SK-N-SH (cell line): ENCODE measurements around the gene PABPC1L. TPM values are rescaled to one million over a fixed set of nuclear protein-coding genes. Genes with fewer than 3 reads are reported as not detected.

Experiments
- CTCF ChIA-PET: fragments of 300-600, 350-600 bp; formaldehyde crosslinking; extraction: SDS; loops from one replicate; lab custom pipeline; 2021; lab: Yijun Ruan, JAX
- POLR2A ChIA-PET: fragments of 350-600 bp; sonication (Branson Sonifier 250); formaldehyde crosslinking; extraction: SDS; loops from one replicate; lab custom pipeline; 2020; ENCODE audit warnings: antibody characterized with exemption, inconsistent platforms; lab: Yijun Ruan, JAX
- DNase-seq: peaks from one replicate; pipeline ENCODE4 v3.0.0; 2012
- H2AFZ ChIP-seq: fragments of 200-600 bp; sonication (generic); 2 replicates; pipeline ENCODE4 v1.8.1; 2016; ENCODE audit warnings: antibody characterized with exemption, mild to moderate bottlenecking, low read depth
- H3F3A ChIP-seq: fragments of 200-600 bp; sonication (generic); replicated peaks from 2 replicates; pipeline ENCODE3; 2016; ENCODE audit warnings: antibody characterized with exemption, mild to moderate bottlenecking; ENCODE audit not compliant: insufficient read depth
- H3K27ac ChIP-seq, 2 experiments: fragments of 200-500 bp in 1 of 2; fragments of 200-600 bp in 1 of 2; sonication (Bioruptor generic) in 1 of 2; sonication (generic), shearing (Covaris generic) in 1 of 2; 2 replicates each; pipeline versions ENCODE4 v1.5.1 to v1.6.1; 2014 to 2016; ENCODE audit warnings: low read depth in 2 of 2, inconsistent platforms in 1 of 2, low read length in 1 of 2, mild to moderate bottlenecking in 1 of 2, mixed read lengths in 1 of 2
- H3K27me3 ChIP-seq: fragments of 200-600 bp; sonication (generic), shearing (Covaris generic); 2 replicates; pipeline ENCODE4 v1.6.1; 2016; ENCODE audit warnings: mixed run types; ENCODE audit not compliant: insufficient read depth
- H3K36me3 ChIP-seq, 2 experiments: fragments of 200-500 bp in 1 of 2; fragments of 200-600 bp in 1 of 2; sonication (Bioruptor generic) in 1 of 2; sonication (generic) in 1 of 2; replicated peaks in 1 of 2; 2 replicates each; pipeline versions ENCODE3 to v1.5.1; 2014 to 2016; ENCODE audit warnings: low read length in 1 of 2, mild to moderate bottlenecking in 1 of 2; ENCODE audit not compliant: insufficient read depth in 2 of 2, control insufficient read depth in 1 of 2
- H3K4me1 ChIP-seq, 2 experiments: fragments of 200-500 bp in 1 of 2; fragments of 200-600 bp in 1 of 2; sonication (Bioruptor generic) in 1 of 2; sonication (generic), shearing (Covaris generic) in 1 of 2; 2 replicates each; pipeline versions ENCODE4 v1.5.1 to v1.6.1; 2014 to 2016; ENCODE audit warnings: low read depth in 1 of 2, low read length in 1 of 2, mixed run types in 1 of 2; ENCODE audit not compliant: insufficient read depth in 2 of 2, control insufficient read depth in 1 of 2
- H3K4me2 ChIP-seq: fragments of 200-600 bp; sonication (generic), shearing (Covaris generic); 2 replicates; pipeline ENCODE4 v1.6.1; 2017; ENCODE audit warnings: mixed run types
- H3K4me3 ChIP-seq, 2 experiments: fragments of 200-500 bp in 1 of 2; fragments of 200-600 bp in 1 of 2; sonication (Bioruptor generic) in 1 of 2; sonication (generic), shearing (Covaris generic) in 1 of 2; 2 replicates each; pipeline versions ENCODE4 v1.5.1 to v1.8.1; 2014 to 2016; ENCODE audit warnings: low read depth in 2 of 2, inconsistent platforms in 1 of 2, low read length in 1 of 2, mild to moderate bottlenecking in 1 of 2, mixed read lengths in 1 of 2, moderate library complexity in 1 of 2
- H3K79me2 ChIP-seq: fragments of 200-600 bp; sonication (generic); 2 replicates; pipeline ENCODE4 v1.8.1; 2017; ENCODE audit warnings: mild to moderate bottlenecking; ENCODE audit not compliant: insufficient read depth
- H3K9ac ChIP-seq: fragments of 200-600 bp; sonication (generic); 2 replicates; pipeline ENCODE4 v1.6.1; 2017; ENCODE audit warnings: mixed run types
- H3K9me2 ChIP-seq: fragments of 200-600 bp; sonication (generic); 2 replicates; pipeline ENCODE4 v1.6.1; 2017; ENCODE audit warnings: mixed run types
- H3K9me3 ChIP-seq: fragments of 200-600 bp; sonication (generic); 2 replicates; pipeline ENCODE4 v1.6.1; 2017; ENCODE audit warnings: mixed run types, mild to moderate bottlenecking, moderate library complexity
- H4K20me1 ChIP-seq: fragments of 200-600 bp; sonication (generic); 2 replicates; pipeline ENCODE4 v1.6.1; 2017; ENCODE audit warnings: mild to moderate bottlenecking, mixed run types; ENCODE audit not compliant: insufficient read depth
- CHD2 ChIP-seq: fragments of 150-350 bp; IDR thresholded peaks from 2 replicates; pipeline ENCODE4 v1.6.1; 2018; ENCODE audit warnings: low read length; ENCODE audit not compliant: partially characterized antibody
- CTCF ChIP-seq: fragments of 200-600 bp; sonication (generic); IDR thresholded peaks from 2 replicates; pipeline ENCODE4 v1.6.1; 2017; ENCODE audit warnings: antibody characterized with exemption, mild to moderate bottlenecking, moderate library complexity
- ELF1 ChIP-seq: IDR thresholded peaks from 2 replicates; pipeline ENCODE4 v1.4.0; 2012
- EP300 ChIP-seq, 2 experiments: IDR thresholded peaks; 2 replicates each; pipeline versions ENCODE4 v1.4.0 to v1.6.1; 2012; ENCODE audit warnings: borderline replicate concordance in 1 of 2, low read depth in 1 of 2, low read length in 1 of 2
- EZH2phosphoT487 ChIP-seq: fragments of 200-600 bp; sonication (generic); IDR thresholded peaks from 2 replicates; pipeline ENCODE4 v1.6.1; 2017; ENCODE audit warnings: low read depth, mixed run types, mild to moderate bottlenecking, antibody characterized with exemption, moderate library complexity, borderline replicate concordance
- FOSL2 ChIP-seq: IDR thresholded peaks from 2 replicates; pipeline ENCODE4 v1.4.0; 2012; ENCODE audit warnings: low read depth, mild to moderate bottlenecking, moderate library complexity, borderline replicate concordance
- FOXM1 ChIP-seq: IDR thresholded peaks from 2 replicates; pipeline ENCODE4 v1.4.0; 2012; ENCODE audit warnings: low read depth, mild to moderate bottlenecking
- GATA2 ChIP-seq: sonication (generic); formaldehyde crosslinking; IDR thresholded peaks from 2 replicates; pipeline ENCODE4 v1.5.0; 2020; ENCODE audit warnings: mild to moderate bottlenecking, missing genetic modification reagents
- JUND ChIP-seq: IDR thresholded peaks from 2 replicates; pipeline ENCODE4 v1.4.0; 2012
- MEF2A ChIP-seq: IDR thresholded peaks from 2 replicates; pipeline ENCODE4 v1.4.0; 2012; ENCODE audit warnings: low read depth, borderline replicate concordance
- NFIC ChIP-seq: IDR thresholded peaks from 2 replicates; pipeline ENCODE4 v1.4.0; 2012; ENCODE audit warnings: borderline replicate concordance
- NRF1 ChIP-seq: IDR thresholded peaks from 2 replicates; pipeline ENCODE4 v1.6.1; 2012; ENCODE audit warnings: low read depth, mild to moderate bottlenecking, low read length
- PBX3 ChIP-seq: IDR thresholded peaks from 2 replicates; pipeline ENCODE4; 2012
- POLR2AphosphoS5 ChIP-seq: IDR thresholded peaks from 2 replicates; pipeline ENCODE4 v1.6.1; 2012; ENCODE audit warnings: low read depth, low read length
- RAD21 ChIP-seq: IDR thresholded peaks from 2 replicates; pipeline ENCODE4 v1.6.1; 2012; ENCODE audit warnings: mild to moderate bottlenecking, low read length
- RCOR1 ChIP-seq: fragments of 150-350 bp; IDR thresholded peaks from 2 replicates; pipeline ENCODE4 v1.6.1; 2017; ENCODE audit warnings: antibody characterized with exemption, low read length
- RFX5 ChIP-seq: IDR thresholded peaks from 2 replicates; pipeline ENCODE4 v1.6.1; 2012; ENCODE audit warnings: mild to moderate bottlenecking, improper control_type of control experiment, low read length
- SMC3 ChIP-seq: IDR thresholded peaks from 2 replicates; pipeline ENCODE4 v1.6.1; 2012; ENCODE audit warnings: low read depth, low read length, improper control_type of control experiment
- TAF1 ChIP-seq: IDR thresholded peaks from 2 replicates; pipeline ENCODE4 v1.6.1; 2012; ENCODE audit warnings: low read depth, mild to moderate bottlenecking, low read length, moderate library complexity, borderline replicate concordance
- YY1 ChIP-seq: IDR thresholded peaks from 2 replicates; pipeline ENCODE4 v1.4.0; 2012; ENCODE audit warnings: low read depth, mild to moderate bottlenecking
- WGBS: methylation state at CpG from one replicate; pipeline ENCODE4 v1.1.6; 2017; ENCODE audit warnings: low lambda C conversion rate; 5-methylcytosine and 5-hydroxymethylcytosine counted together
- polyA plus RNA-seq, 3 experiments: library from polyadenylated mRNA; depleted of rRNA; stranded (reverse); fragments of >200 nt; gene quantifications; 2 replicates each; pipeline ENCODE4 v1.2.3, GENCODE V29; 2012
- TF ChIP-seq, protein P1 (sequence below): IDR thresholded peaks from 2 replicates; pipeline ENCODE4 v1.4.0; 2012; ENCODE audit warnings: low read depth
- TF ChIP-seq, protein P2 (sequence below): fragments of 150-350 bp; IDR thresholded peaks from 2 replicates; pipeline ENCODE4 v1.6.1; 2017; ENCODE audit warnings: antibody characterized with exemption, low read length, low read depth, borderline replicate concordance

The PABPC1L gene
- polyA plus RNA-seq, 1 of the 3 experiments (the other 2 are of a cell fraction) = 205 TPM

GRCh38 chr20:44979090-44979621, 69.3 kb downstream of the PABPC1L start (continued):
- TF ChIP-seq SMC3 (no peak), FOSL2 (no peak), POLR2AphosphoS5 (no peak), NRF1 (no peak), RFX5 (no peak), PBX3 (no peak), CTCF (no peak), JUND (no peak), EP300 (IDR thresholded peaks at IDR 0.05; ENCODE audit: borderline replicate concordance in 1 of 2, low read depth in 1 of 2, low read length in 1 of 2) (no peak), FOXM1 (no peak)

DNA sequence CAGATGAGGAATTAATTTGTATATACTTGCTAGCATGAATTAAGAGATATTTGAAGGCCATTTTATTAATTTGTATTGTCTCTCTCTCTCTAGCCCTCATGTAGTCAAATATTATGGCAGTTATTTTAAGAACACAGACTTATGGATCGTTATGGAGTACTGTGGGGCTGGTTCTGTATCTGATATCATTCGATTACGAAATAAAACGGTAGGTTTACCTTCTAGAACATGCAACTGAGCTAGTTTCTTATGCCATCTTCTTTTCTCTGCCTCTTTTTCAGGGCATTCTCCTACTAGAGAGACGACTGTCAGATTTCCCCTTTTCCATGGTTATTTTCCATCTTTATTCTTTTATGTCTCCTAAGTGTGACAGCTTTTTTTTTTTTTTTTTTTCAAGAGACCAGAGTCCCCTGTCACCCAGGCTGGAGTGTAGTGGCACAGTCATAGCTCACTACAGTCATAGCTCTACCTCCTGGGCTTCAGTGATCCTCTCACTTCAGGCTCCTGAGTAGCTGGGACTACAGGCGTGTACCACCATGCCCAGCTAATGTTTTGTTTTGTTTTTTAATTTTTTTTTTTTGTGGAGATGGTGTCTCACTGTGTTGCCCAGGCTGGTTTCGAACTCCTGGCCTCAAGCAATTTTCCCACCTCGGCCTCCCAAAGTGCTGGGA, 72.0 kb downstream of the PABPC1L start:
- Histone ChIP-seq H2AFZ (no peak overlapping the region), H3K27me3 (no peaks in the 10 kb centered on the region), H3F3A (peaks cover 3% of the 10 kb centered on the region), H3K79me2 (no peaks in the 10 kb centered on the region), H3K36me3 (peaks cover 47 to 50% of the 10 kb centered on the region in 2 experiments), H3K9me2 (no peaks in the 10 kb centered on the region), H3K4me3 (no peak overlapping the region), H3K4me1 (no peaks in the 10 kb centered on the region), H3K27ac (no peak overlapping the region), H3K9me3 (no peaks in the 10 kb centered on the region), H3K4me2 (no peak overlapping the region), H3K9ac (no peak overlapping the region), H4K20me1 (no peaks in the 10 kb centered on the region)
- TF ChIP-seq RAD21 (no peak), MEF2A (no peak), CTCF (no peak), EZH2phosphoT487 (no peak), FOSL2 (no peak), RCOR1 (no peak), GATA2 (CRISPR knock-in tag) (no peak), CHD2 (no peak), NFIC (no peak), ELF1 (no peak), YY1 (no peak), RFX5 (no peak), TAF1 (no peak)
- TF ChIP-seq, protein P1, sequence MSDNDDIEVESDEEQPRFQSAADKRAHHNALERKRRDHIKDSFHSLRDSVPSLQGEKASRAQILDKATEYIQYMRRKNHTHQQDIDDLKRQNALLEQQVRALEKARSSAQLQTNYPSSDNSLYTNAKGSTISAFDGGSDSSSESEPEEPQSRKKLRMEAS = no peak
- TF ChIP-seq, protein P2, sequence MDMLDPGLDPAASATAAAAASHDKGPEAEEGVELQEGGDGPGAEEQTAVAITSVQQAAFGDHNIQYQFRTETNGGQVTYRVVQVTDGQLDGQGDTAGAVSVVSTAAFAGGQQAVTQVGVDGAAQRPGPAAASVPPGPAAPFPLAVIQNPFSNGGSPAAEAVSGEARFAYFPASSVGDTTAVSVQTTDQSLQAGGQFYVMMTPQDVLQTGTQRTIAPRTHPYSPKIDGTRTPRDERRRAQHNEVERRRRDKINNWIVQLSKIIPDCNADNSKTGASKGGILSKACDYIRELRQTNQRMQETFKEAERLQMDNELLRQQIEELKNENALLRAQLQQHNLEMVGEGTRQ = no peak
- POLR2A ChIA-PET = no interaction called here
- 92% methylated on average over 8 of the region's 8 CpGs for WGBS
- CTCF ChIA-PET = interaction anchor here (0.7 kb wide), 1 partner anchor 16 kb away, joined by 3 read pairs; no protein-coding TSS in a partner anchor
- DNase-seq = no peak
